Measurements from ENCODE around the gene PRKG1. TPM values are rescaled to one million over a fixed set of nuclear protein-coding genes. Genes with fewer than 3 reads are reported as not detected.

PRKG1 gene
- total and polyA plus RNA-seq, 2 of the 8 experiments (the other 6 are each of a cell fraction or from before 2014, with no cell fraction given): 4.2 to 15.2 TPM

DNA sequence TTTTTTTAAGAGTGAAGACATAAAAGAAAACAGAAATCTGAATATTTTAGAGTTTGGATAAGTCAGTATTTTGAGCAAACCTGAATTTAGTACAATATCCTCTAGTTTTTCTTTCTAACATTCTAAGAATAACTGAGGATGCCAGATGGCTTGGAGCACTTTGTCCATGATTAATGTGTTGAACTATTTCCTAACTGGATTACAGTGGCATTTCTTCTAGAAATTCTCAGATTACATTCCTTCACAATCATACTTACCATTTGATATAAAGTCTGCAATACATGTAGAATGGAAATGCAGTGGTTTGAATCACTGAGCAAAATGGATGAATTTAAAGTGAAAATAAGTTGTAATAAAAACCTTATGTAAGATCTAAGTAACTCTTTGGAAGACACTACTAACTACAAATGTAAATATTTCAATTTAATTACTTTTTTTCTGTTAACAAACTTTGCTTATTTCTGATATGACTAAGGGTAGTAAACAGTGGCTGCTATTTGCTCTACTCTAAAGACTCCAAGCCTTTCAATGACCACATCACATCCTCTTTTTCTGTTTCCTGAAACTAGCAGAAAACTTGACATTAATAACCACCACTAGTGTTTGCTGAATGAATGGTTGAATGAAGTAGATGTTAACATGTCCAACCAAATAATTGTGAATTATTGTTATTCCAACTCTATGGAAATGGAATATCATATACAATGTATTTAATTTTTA, 102.8 kb downstream of the PRKG1 start:
- TF ChIP-seq, protein P1, sequence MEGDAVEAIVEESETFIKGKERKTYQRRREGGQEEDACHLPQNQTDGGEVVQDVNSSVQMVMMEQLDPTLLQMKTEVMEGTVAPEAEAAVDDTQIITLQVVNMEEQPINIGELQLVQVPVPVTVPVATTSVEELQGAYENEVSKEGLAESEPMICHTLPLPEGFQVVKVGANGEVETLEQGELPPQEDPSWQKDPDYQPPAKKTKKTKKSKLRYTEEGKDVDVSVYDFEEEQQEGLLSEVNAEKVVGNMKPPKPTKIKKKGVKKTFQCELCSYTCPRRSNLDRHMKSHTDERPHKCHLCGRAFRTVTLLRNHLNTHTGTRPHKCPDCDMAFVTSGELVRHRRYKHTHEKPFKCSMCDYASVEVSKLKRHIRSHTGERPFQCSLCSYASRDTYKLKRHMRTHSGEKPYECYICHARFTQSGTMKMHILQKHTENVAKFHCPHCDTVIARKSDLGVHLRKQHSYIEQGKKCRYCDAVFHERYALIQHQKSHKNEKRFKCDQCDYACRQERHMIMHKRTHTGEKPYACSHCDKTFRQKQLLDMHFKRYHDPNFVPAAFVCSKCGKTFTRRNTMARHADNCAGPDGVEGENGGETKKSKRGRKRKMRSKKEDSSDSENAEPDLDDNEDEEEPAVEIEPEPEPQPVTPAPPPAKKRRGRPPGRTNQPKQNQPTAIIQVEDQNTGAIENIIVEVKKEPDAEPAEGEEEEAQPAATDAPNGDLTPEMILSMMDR (IDR thresholded peaks at IDR 0.05; ENCODE audit: control extremely low read depth in 1 of 3, insufficient read depth in 1 of 3, low read depth in 1 of 3, low read length in 3 of 3): no peak
- H3K56ac ChIP-seq (replicated peaks; ENCODE audit: insufficient read length, low read depth, low read length): no peak overlapping the region
- H4K91ac ChIP-seq (replicated peaks; ENCODE audit: insufficient read length, low read length): no peak overlapping the region
- ChIA-PET CTCF (ENCODE audit: partially characterized antibody) (no interaction called here), POLR2A (ENCODE audit: partially characterized antibody) (no interaction called here)
- no peak overlapping the region for H3K9ac ChIP-seq (replicated peaks in 1 of 4; ENCODE audit: extremely low read depth in 1 of 4, low read depth in 3 of 4, low read length in 3 of 4)
- no peak overlapping the region for H3K23ac ChIP-seq (ENCODE audit: insufficient read length)
- H2BK12ac ChIP-seq (ENCODE audit: low read depth, low read length): no peak overlapping the region
- no peak overlapping the region for H2BK20ac ChIP-seq (ENCODE audit: low read length)
- no peaks in the 10 kb centered on the region for H3K9me3 ChIP-seq (ENCODE audit: insufficient read depth in 2 of 2, low read depth in 1 of 2, low read length in 1 of 2)
- H3K27ac ChIP-seq (ENCODE audit: low read depth, low read length): no peak overlapping the region
- no peak overlapping the region for H4K8ac ChIP-seq (ENCODE audit: extremely low read depth, insufficient read depth, low read length)
- no peaks in the 10 kb centered on the region for H3K4me1 ChIP-seq (replicated peaks in 1 of 4; ENCODE audit: control insufficient read depth in 3 of 4, insufficient read depth in 4 of 4, low read length in 3 of 4)
- no peak overlapping the region for H2BK15ac ChIP-seq (ENCODE audit: low read length)
- no peaks in the 10 kb centered on the region; the same call in 1 of the 2 replicates for H3K79me1 ChIP-seq (ENCODE audit: low read depth, low read length)
- H3K36me3 ChIP-seq (ENCODE audit: control insufficient read depth in 2 of 4, insufficient read depth in 4 of 4, low read length in 3 of 4): no peaks in the 10 kb centered on the region
- H3K4me3 ChIP-seq (ENCODE audit: extremely low read depth in 1 of 4, insufficient read depth in 2 of 4, low read depth in 3 of 4, low read length in 4 of 4): no peak overlapping the region
- H3K79me2 ChIP-seq (ENCODE audit: control insufficient read depth in 1 of 2, insufficient read depth in 2 of 2, low read length in 2 of 2): no peaks in the 10 kb centered on the region
- H3K23me2 ChIP-seq (ENCODE audit: low read depth, low read length): no peaks in the 10 kb centered on the region
- H2AK5ac ChIP-seq (ENCODE audit: low read depth, low read length): no peak overlapping the region
- no peak for DNase-seq (ENCODE audit: low read depth in 1 of 2, low spot score in 2 of 2)
- no peak for FAIRE-seq
- no peak overlapping the region for H2AFZ ChIP-seq (ENCODE audit: low read length)
- H3K14ac ChIP-seq (ENCODE audit: insufficient read length): no peak overlapping the region
- H3K18ac ChIP-seq (ENCODE audit: extremely low read depth, low read length): no peak overlapping the region
- no peak overlapping the region for H3K4me2 ChIP-seq (ENCODE audit: insufficient read depth in 1 of 2, low read depth in 2 of 2, low read length in 2 of 2)
- no peak overlapping the region for H2BK5ac ChIP-seq (ENCODE audit: low read depth, low read length)
- H4K20me1 ChIP-seq (replicated peaks in 1 of 2; ENCODE audit: control insufficient read depth in 1 of 2, insufficient read depth in 2 of 2, low read length in 2 of 2): no peaks in the 10 kb centered on the region
- H3K4ac ChIP-seq (replicated peaks; ENCODE audit: insufficient read length, low read depth, low read length): no peak overlapping the region
- no peaks in the 10 kb centered on the region for H3K27me3 ChIP-seq (replicated peaks in 1 of 4; ENCODE audit: control insufficient read depth in 3 of 4, extremely low read depth in 1 of 4, insufficient read depth in 3 of 4, low read length in 3 of 4)
- no peak overlapping the region for H4K5ac ChIP-seq (ENCODE audit: insufficient read length, low read depth, low read length)
- no peak overlapping the region for H2BK120ac ChIP-seq (replicated peaks; ENCODE audit: low read depth, low read length)

Data from H1 (cell line).